Kidney (tissue), 14 donors: ENCODE measurements around the gene B3GNT3. TPM values are rescaled to one million over a fixed set of nuclear protein-coding genes. Genes with fewer than 3 reads are reported as not detected.
"Not testable (repeated sequence)": the region's sequence is repeated elsewhere in the genome, so short reads cannot be mapped to it uniquely, and the experiment has no call there.

ENCODE experiments used
- DNase-seq, 5 donors: peaks; one replicate each; pipeline ENCODE4 v3.0.0-alpha.2; 2013 to 2020
- FAIRE-seq: peaks from 2 replicates; lab custom pipeline; 2012; peaks lifted over from hg19 to GRCh38; lab: Jason Lieb, UNC
- H3K27ac ChIP-seq, 2 donors: one replicate each; pipeline ENCODE4 v1.7.0; 2013; ENCODE audit warnings: low read depth in 2 of 2, low read length in 2 of 2, inconsistent platforms in 1 of 2
- H3K27me3 ChIP-seq: one replicate; pipeline ENCODE4 v1.7.1; 2013; ENCODE audit warnings: low read length, inconsistent platforms; ENCODE audit not compliant: control insufficient read depth, insufficient read depth
- H3K36me3 ChIP-seq, 3 donors: one replicate each; pipeline versions ENCODE4 v1.7.0 to v1.7.1; 2013; ENCODE audit warnings: low read length in 3 of 3, control low read depth in 1 of 3, inconsistent platforms in 1 of 3; ENCODE audit not compliant: insufficient read depth in 3 of 3, control insufficient read depth in 2 of 3
- H3K4me1 ChIP-seq, 3 donors: one replicate each; pipeline versions ENCODE4 v1.7.0 to v1.7.1; 2013; ENCODE audit warnings: low read length in 3 of 3, inconsistent platforms in 1 of 3, low read depth in 1 of 3; ENCODE audit not compliant: control insufficient read depth in 2 of 3, insufficient read depth in 2 of 3
- H3K4me3 ChIP-seq, 3 donors: one replicate each; pipeline versions ENCODE4 v1.7.0 to v1.8.1; 2013; ENCODE audit warnings: low read length in 3 of 3, control low read depth in 1 of 3, inconsistent platforms in 1 of 3
- H3K9ac ChIP-seq, 3 donors: one replicate each; pipeline versions ENCODE4 v1.7.0 to v1.7.1; 2013; ENCODE audit warnings: low read length in 3 of 3, control low read depth in 1 of 3, inconsistent platforms in 1 of 3
- H3K9me3 ChIP-seq, 3 donors: one replicate each; pipeline versions ENCODE4 v1.7.0 to v1.7.1; 2013; ENCODE audit warnings: low read length in 3 of 3, control low read depth in 1 of 3, inconsistent platforms in 1 of 3; ENCODE audit not compliant: control insufficient read depth in 2 of 3, insufficient read depth in 1 of 3
- intact Hi-C: fragments of 100-400 bp; cut with DNase I; formaldehyde crosslinking; loops from one replicate; pipeline ENCODE4 v1.11.1; 2022
- polyA plus RNA-seq: library from polyadenylated mRNA; stranded (reverse); fragments of 350-450 nt; fragmentation: Illumina TruSeq; extraction: RNeasy Lipid Tissue Mini Kit (QIAGEN cat#74804); gene quantifications from one replicate; pipeline ENCODE4 v1.2.3, GENCODE V29; 2014; ENCODE audit warnings: low read depth, low replicate concordance; ENCODE audit not compliant: insufficient read depth
- total RNA-seq: library from RNA; stranded (reverse); fragmentation: NEBNext Ultra II Directional; extraction: Animal tissue kit (Norgen Biotek cat#: 25700); gene quantifications from one replicate; pipeline ENCODE4 v1.2.1, GENCODE V29; 2021
- TF ChIP-seq, protein P1 (sequence below): IDR thresholded peaks from 3 replicates; pipeline ENCODE4 v1.5.1; 2012; ENCODE audit warnings: mild to moderate bottlenecking, moderate library complexity, borderline replicate concordance; ENCODE audit not compliant: insufficient read depth; ENCODE audit errors: extremely low read depth
- donor health status: control.
- donor health status: control.
- donor health status: control.
- donor health status: control.
- donor health status: control.
- donor health status: DM: yes; HTN: yes; CAD: no.
- donor health status: Normal renal cell carcinoma (clear cell type).

Gene B3GNT3
- total and polyA plus RNA-seq, 2 donors from 2014 or later = 2.0 to 36.2 TPM

DNA sequence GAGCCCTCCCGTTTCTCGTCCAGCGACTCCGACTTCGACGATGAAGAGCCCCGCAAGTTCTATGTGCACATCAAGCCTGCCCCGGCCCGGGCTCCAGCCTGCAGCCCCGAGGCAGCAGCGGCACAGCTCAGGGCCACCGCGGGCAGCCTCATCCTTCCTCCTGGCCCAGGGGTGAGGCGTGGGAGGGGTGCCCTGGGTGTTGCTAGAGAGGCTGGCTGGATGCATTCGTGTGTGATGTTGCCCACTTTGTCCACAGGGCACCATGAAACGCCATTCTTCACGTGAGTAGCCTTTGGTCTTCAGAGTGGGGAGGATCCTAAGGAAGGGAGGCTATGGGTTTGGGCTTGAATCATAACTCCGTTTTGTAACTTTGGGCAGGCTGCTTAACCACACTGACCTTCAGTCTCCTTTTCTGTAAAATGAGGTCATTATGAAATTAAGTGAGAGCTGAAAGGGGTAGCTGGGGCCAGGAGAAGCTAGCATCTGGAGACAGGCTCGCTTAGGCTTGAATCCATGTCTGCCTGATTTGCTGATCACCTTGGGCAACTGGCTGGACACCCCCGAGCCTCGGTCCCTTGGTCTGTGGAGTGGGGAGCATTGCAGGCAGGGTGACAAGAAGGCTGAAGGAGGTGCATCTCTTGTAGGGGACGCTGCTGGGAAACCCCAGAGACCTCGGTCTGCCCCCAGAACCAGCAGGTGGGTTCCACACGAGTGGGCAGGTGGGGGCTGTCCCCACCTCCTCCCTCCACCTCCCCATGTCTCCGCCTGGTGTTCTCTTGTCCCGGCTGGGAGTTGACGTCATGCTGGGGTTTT lies 18.7 kb upstream of the B3GNT3 start:
- Histone ChIP-seq H3K27ac (no peak overlapping the region), H3K4me3 (no peak overlapping the region), H3K4me1 (peaks cover 0 to 4% (median 0%) of the 10 kb centered on the region in 3 donors), H3K9me3 (no peaks in the 10 kb centered on the region), H3K27me3 (no peaks in the 10 kb centered on the region), H3K36me3 (no peaks in the 10 kb centered on the region), H3K9ac (no peak overlapping the region)
- TF ChIP-seq, protein P1, sequence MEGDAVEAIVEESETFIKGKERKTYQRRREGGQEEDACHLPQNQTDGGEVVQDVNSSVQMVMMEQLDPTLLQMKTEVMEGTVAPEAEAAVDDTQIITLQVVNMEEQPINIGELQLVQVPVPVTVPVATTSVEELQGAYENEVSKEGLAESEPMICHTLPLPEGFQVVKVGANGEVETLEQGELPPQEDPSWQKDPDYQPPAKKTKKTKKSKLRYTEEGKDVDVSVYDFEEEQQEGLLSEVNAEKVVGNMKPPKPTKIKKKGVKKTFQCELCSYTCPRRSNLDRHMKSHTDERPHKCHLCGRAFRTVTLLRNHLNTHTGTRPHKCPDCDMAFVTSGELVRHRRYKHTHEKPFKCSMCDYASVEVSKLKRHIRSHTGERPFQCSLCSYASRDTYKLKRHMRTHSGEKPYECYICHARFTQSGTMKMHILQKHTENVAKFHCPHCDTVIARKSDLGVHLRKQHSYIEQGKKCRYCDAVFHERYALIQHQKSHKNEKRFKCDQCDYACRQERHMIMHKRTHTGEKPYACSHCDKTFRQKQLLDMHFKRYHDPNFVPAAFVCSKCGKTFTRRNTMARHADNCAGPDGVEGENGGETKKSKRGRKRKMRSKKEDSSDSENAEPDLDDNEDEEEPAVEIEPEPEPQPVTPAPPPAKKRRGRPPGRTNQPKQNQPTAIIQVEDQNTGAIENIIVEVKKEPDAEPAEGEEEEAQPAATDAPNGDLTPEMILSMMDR = no peak
- DNase-seq = no peak
- intact Hi-C loops = no loop called here
- no peak for FAIRE-seq

DNA sequence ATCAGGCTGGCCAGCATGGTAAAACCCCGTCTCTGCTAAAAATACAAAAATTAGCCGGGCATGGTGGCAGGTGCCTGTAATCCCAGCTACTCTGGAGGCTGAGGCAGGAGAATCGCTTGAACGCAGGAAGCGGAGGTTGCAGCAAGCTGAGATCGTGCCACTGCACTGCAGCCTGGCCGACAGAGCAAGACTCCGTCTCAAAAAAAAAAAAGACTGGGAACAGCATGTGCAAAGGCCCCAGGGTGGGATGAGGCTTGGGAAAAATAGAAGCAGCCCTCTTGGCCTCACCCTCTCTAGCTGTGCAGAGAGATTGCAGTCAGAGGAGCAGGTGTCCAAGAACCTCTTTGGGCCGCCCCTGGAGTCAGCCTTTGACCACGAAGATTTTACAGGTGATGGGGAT lies 17.1 kb upstream of the B3GNT3 start:
- H3K4me1 ChIP-seq, H3K27me3 ChIP-seq, H3K36me3 ChIP-seq, intact Hi-C loops, H3K9ac ChIP-seq, DNase-seq, H3K4me3 ChIP-seq, H3K9me3 ChIP-seq, H3K27ac ChIP-seq, FAIRE-seq: not testable (repeated sequence)

DNA sequence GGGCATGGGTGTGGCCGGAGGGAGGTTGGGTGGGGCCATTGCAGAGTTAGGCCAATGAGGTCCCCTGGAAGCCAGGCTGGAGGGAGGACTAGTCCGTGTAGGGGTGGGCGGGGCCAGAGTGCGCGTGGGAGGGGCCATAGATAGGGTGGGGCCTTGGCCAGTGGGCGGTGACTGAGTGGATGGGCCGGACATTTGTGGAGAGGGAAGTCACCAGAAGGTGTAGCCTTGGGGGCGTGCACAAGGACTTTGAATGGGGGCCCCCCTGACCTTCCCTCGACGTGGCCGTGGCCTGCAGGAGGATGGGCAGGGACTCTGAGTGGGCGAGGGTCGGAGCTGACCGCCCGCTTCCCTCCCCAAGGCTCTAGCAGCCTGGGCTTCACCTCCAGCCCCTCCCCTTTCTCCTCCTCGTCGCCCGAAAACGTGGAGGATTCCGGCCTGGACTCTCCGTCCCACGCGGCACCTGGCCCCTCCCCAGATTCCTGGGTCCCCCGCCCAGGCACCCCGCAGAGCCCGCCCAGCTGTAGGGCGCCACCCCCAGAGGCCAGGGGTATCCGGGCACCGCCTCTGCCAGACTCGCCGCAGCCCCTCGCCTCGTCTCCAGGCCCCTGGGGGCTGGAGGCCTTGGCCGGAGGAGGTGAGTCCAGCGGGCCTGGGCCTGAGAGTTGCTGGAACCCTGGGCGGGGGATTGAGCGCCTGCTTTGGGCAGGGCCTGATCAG lies 16.5 kb upstream of the B3GNT3 start:
- Histone ChIP-seq H3K9ac (no peak overlapping the region), H3K27ac (no peak overlapping the region), H3K4me3 (no peak overlapping the region), H3K4me1 (peaks cover 0 to 4% (median 0%) of the 10 kb centered on the region in 3 donors), H3K27me3 (no peaks in the 10 kb centered on the region), H3K9me3 (no peaks in the 10 kb centered on the region), H3K36me3 (no peaks in the 10 kb centered on the region)
- DNase-seq (peak; percentile 57 to 88 (median 72)), FAIRE-seq (no peak)
- intact Hi-C loops = no loop called here
- TF ChIP-seq, protein P1 = no peak
